Measurements from ENCODE around the gene MASP2.

DNA sequence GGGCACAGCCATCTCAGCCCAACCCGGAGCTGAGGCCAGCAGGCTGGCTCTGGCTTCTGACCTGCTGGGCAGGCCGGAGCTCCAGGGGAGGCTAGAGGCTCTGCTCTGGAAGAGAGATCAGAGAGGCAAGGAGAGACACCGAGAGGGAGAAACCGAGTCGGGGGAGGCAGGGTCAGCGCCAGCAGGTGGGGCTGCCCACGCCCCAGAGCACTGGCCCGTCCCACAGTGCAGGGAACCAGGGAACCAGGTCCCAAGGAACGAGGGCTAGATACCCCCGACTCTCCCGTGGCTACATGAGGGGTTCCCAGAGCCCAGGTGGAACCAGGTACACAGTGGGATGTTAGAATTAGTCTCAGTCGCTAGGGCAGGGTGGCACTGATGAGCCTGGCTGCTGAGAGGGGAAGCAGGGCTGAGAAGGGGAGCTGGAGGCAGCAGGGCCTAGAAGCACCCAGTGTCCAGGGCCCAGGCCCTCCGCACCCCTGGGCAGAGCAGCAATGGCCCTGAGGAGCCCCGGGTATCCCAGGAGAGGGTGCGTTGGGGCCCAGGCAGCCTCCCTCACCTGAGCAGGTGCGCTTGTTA is 2.1 kb downstream of the MASP2 start:
- TF ChIP-seq, protein P1, sequence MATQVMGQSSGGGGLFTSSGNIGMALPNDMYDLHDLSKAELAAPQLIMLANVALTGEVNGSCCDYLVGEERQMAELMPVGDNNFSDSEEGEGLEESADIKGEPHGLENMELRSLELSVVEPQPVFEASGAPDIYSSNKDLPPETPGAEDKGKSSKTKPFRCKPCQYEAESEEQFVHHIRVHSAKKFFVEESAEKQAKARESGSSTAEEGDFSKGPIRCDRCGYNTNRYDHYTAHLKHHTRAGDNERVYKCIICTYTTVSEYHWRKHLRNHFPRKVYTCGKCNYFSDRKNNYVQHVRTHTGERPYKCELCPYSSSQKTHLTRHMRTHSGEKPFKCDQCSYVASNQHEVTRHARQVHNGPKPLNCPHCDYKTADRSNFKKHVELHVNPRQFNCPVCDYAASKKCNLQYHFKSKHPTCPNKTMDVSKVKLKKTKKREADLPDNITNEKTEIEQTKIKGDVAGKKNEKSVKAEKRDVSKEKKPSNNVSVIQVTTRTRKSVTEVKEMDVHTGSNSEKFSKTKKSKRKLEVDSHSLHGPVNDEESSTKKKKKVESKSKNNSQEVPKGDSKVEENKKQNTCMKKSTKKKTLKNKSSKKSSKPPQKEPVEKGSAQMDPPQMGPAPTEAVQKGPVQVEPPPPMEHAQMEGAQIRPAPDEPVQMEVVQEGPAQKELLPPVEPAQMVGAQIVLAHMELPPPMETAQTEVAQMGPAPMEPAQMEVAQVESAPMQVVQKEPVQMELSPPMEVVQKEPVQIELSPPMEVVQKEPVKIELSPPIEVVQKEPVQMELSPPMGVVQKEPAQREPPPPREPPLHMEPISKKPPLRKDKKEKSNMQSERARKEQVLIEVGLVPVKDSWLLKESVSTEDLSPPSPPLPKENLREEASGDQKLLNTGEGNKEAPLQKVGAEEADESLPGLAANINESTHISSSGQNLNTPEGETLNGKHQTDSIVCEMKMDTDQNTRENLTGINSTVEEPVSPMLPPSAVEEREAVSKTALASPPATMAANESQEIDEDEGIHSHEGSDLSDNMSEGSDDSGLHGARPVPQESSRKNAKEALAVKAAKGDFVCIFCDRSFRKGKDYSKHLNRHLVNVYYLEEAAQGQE (IDR thresholded peaks at IDR 0.05; ENCODE audit: low read depth), result no peak
- TF ChIP-seq CEBPB (IDR thresholded peaks at IDR 0.05) (no peak), TAF1 (IDR thresholded peaks at IDR 0.05; ENCODE audit: low read depth) (no peak), CREB1 (IDR thresholded peaks at IDR 0.05; ENCODE audit: low read depth) (no peak)

Measured in Ishikawa (cell line).